HG02973 (cell line): ENCODE measurements around the gene VAV3.
"Not testable (repeated sequence)": the region's sequence is repeated elsewhere in the genome, so short reads cannot be mapped to it uniquely, and the experiment has no call there.

ENCODE experiments used
- ATAC-seq: cut with Tn5 transposase; IDR thresholded peaks from one replicate; pipeline ENCODE4 v1.9.1; 2021; ENCODE audit warnings: moderate library complexity; ENCODE audit not compliant: unreplicated experiment

The VAV3 gene

GRCh38 chr1:107895403-107896191 is 69.4 kb downstream of the VAV3 start:
- no peak for ATAC-seq

DNA sequence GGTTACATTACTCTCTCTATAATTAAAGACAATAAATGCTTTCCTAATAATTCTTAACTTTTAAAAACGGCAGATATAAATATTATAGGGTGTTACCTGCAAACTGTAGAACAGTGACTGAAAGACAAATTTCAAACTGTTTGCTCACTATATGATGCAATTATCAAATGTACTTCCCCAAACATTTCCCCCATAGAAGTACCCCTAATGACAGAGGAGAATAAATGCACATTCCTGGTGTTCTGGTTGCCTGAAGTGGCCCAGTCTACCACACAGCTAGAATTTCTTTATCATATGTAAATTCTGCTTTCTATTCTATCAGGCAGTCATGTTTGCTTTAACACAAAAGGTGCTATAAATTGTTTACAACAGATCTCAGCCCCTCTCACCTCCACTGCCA is 70.4 kb downstream of the VAV3 start:
- no peak for ATAC-seq

- ATAC-seq = not testable (repeated sequence)
Measured at GRCh38 chr1:107893350-107893749, 71.6 kb downstream of the VAV3 start.

- ATAC-seq = no peak
Measured at GRCh38 chr1:107889524-107889923, 75.5 kb downstream of the VAV3 start.

GRCh38 chr1:107883562-107883961 is 81.4 kb downstream of the VAV3 start:
- ATAC-seq = no peak

GRCh38 chr1:107879927-107880326 is 85.1 kb downstream of the VAV3 start:
- ATAC-seq = no peak

DNA sequence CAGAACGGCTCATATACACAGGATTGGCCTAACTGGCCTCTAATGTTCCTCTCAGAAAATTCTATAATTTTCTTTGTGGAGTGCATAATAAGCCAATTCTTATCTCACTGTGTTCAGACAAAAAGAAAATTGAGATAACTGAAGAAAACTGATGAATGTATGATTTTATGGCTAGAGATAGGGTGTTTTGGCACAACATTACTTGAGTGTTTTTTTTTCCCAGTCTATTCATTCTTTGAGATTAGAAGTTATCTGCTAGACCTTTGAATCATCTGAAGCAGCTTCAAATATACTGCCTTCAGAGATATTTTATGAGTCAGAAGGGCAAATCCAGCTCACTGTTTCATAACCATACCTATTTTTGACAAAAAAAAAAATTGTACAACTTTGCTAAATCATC is 85.6 kb downstream of the VAV3 start:
- ATAC-seq = no peak

GRCh38 chr1:107877745-107878144 is 87.2 kb downstream of the VAV3 start:
- ATAC-seq = no peak

DNA sequence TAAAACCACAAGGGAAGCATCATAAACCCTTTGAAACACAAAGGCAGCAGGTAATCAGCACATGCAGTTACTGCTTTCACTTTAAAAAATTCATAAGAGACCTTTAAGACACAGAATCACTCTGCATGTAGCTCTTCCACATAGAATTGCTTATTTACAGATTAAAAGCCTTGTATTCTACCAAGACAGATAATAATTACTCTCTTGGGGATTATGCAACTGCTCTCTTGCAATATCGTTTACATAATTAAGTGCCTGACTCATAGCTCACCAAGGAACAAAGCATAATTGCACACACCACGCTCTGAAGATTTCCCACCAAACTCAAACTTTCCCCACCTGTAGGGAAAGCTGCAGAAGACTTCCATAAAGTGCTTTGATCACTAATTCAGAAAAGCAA is 87.9 kb downstream of the VAV3 start:
- no peak for ATAC-seq

DNA sequence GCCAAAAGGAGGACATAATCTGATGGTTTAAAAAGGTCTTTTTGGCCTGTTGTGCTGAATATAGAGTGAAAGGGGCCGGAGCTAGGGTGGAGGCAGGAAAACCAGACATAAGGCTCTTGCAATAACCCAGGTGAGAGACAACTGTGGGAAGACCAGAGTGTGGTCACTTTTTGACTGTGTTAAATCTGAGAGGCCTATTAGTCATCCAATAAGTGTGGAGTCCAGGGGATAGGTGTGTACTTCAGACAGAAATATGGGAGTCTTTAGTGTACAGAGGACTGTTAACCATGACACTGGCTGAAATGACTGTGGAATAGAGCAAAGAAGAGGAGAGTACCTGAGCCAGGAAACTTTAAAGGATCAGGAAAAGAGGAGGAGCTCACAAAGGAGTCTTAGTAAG is 89.3 kb downstream of the VAV3 start:
- ATAC-seq = no peak

DNA sequence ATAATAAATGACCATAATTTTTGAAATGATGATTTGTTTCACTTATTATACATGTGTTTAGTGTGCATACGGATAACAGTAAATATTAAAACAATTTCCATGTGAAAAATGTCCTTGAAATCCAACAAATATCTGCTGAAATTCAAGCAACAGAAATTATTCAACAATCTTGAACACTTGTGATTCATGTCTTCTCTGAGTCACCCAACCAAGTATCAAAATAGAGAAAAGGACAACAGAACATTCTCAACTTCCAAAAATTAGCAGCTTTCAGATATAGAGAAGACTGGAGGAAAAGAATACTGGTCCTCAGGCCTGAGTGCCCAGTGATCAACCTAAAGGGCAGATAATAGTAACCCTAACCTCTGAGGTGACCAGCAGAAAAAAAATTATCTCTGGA is 90.8 kb downstream of the VAV3 start:
- no peak for ATAC-seq

- no peak for ATAC-seq
Measured at GRCh38 chr1:107871687-107872395, 93.1 kb downstream of the VAV3 start.

DNA sequence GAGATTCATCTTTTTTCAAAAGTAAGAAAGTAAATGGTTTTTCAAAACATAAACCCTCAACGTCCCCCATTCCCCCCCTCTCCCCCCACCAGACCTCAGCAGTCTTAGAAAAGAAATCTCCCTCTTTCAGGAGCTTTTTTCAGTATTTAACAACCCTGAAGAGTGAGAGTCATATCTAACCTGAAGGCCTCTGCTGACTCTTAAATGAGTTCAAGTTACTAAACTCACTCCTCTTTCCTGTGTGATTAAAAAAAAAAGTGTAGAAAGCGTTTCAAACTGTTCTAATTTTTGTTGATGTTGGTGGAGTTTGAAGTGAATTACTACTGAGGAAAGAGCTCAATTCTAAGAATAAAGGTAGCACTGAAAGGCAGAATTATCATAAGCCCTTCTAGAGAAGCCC is 93.7 kb downstream of the VAV3 start:
- ATAC-seq = no peak

- ATAC-seq = no peak
Measured at GRCh38 chr1:107870696-107871095, 94.3 kb downstream of the VAV3 start.

GRCh38 chr1:107867897-107868296 is 97.1 kb downstream of the VAV3 start:
- no peak for ATAC-seq

GRCh38 chr1:107867422-107867821 is 97.6 kb downstream of the VAV3 start:
- no peak for ATAC-seq

DNA sequence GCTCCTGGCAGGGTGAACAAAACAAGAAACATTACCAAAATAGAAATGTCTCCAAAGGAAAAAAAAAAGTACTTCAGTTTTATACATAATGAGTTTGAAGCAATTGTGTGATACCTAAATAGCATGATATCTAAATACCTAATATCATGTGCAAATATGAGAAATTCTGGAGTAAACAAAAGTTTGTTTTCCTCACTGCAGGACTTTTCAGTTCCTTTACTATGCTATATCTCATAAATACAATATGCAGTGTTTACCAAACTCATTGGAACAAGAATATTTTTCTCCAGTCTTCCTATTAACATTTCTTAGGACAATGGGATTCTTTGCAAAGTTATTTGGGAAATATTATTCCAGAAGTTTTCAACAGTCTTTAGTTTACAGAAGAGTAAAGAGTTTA is 98.1 kb downstream of the VAV3 start:
- no peak for ATAC-seq

DNA sequence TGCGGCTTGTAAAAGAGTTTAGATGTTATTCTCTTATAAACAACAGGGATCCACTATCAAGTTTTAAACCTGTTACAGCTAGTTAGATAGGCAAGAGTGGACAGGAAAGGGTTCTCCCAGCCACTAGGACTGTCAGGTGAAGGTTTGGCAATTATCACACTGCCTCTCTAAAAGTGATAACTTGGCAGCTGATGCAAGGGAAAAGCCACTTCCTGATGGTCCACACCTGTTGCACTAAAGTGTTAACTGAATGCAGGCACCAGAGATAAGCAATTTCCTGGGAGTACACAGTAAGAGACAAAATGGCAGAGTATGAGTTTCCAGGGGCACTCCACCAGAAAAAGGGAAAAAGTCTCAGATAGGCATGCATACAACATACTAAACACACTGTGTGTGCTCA is 99.4 kb downstream of the VAV3 start:
- no peak for ATAC-seq

DNA sequence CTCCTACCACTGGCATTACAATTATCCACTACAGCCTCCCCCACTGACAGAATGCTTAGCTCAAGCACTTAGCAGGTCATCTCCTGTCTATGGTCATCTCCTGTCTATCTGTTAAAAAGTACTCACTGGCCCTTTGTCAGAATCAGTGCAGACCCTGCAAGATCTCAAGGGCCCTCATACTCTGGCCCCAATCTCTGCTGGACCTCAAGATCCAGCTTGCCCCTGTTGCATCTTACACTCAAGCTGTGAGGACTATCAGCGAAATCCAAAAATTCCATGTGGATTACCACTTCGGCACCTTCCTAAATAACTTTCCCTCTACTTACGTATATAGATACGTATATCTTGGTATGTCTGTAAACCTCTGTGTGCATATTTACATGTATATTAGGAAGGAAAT is 101.6 kb downstream of the VAV3 start:
- no peak for ATAC-seq

GRCh38 chr1:107862064-107862463 is 102.9 kb downstream of the VAV3 start:
- no peak for ATAC-seq

DNA sequence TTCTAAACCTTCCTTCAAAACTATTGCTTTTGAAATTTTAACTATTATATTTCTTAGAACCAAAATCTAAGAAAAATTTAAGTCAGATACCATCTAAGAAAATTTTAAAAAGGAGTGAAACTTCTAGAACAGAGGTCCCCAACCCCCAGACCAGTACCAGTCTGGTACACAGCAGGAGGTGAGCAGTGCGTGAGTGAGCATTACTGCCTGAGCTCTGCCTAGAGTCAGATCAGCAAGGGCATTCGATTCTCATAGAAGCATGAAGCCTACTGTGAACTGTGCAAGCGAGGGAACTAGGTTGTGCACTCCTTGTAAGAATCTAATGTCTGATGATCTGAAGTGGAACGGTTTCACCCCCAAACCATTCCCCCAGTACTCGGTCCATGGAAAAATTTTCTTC is 106.7 kb downstream of the VAV3 start:
- no peak for ATAC-seq

DNA sequence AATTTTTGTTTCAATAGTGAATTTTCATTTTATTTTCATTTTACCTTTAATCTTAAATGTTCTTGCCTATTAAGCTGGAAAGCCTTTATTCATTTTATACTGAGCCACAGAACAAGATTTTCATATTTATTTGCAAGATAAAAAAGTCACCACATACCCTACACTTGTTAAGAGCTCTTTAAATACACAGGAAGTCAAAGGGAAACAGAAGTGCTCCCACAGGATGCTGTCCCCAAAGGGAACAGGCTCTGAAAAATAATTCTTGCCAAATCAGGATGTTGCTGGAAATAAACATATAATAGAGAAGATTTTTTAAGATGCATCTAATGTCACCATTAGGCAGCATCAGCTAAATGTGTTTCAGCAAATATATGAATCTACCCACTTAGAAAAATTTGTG is 113.6 kb downstream of the VAV3 start:
- no peak for ATAC-seq
